ENCODE results near the gene PRR20G. TPM values are rescaled to one million over a fixed set of nuclear protein-coding genes. Genes with fewer than 3 reads are reported as not detected.

Gene PRR20G
- total RNA-seq, 4 donors from 2014 or later, result not detected

- H3K4me1 ChIP-seq, result no peaks in the 10 kb centered on the region
- no peak for DNase-seq (ENCODE audit: low spot score in 2 of 2)
- H3K27me3 ChIP-seq, result peaks cover 0 to 5% of the 10 kb centered on the region in 2 donors
- no peaks in the 10 kb centered on the region for H3K36me3 ChIP-seq
- WGBS, 2 donors, result 44 to 50% methylated on average over 4 of the region's 4 CpGs
- no peak overlapping the region for H3K27ac ChIP-seq
- no peak overlapping the region for H3K4me3 ChIP-seq
- TF ChIP-seq POLR2A (IDR thresholded peaks at IDR 0.05) (no peak), CTCF (IDR thresholded peaks at IDR 0.05) (no peak), EP300 (IDR thresholded peaks at IDR 0.05) (no peak)
- no peaks in the 10 kb centered on the region for H3K9me3 ChIP-seq
Observed at GRCh38 chr3:127307916-127308315, 20.1 kb upstream of the PRR20G start.

- TF ChIP-seq POLR2A (IDR thresholded peaks at IDR 0.05) (no peak), EP300 (IDR thresholded peaks at IDR 0.05) (no peak), CTCF (IDR thresholded peaks at IDR 0.05) (no peak)
- Histone ChIP-seq H3K4me1 (no peaks in the 10 kb centered on the region), H3K27ac (no peak overlapping the region), H3K27me3 (peaks cover 0 to 5% of the 10 kb centered on the region in 2 donors), H3K4me3 (no peak overlapping the region), H3K36me3 (no peaks in the 10 kb centered on the region), H3K9me3 (no peaks in the 10 kb centered on the region)
- 78 to 83% methylated on average over 10 of the region's 10 CpGs for WGBS, 2 donors
- DNase-seq (ENCODE audit: low spot score in 2 of 2), result no peak
Observed at GRCh38 chr3:127307112-127307835, 19.4 kb upstream of the PRR20G start.

- TF ChIP-seq CTCF (IDR thresholded peaks at IDR 0.05) (no peak), POLR2A (IDR thresholded peaks at IDR 0.05) (no peak), EP300 (IDR thresholded peaks at IDR 0.05) (no peak)
- H3K9me3 ChIP-seq, result no peaks in the 10 kb centered on the region
- H3K4me1 ChIP-seq, result no peaks in the 10 kb centered on the region
- DNase-seq (ENCODE audit: low spot score in 2 of 2), result no peak
- 74 to 82% methylated on average over 18 of the region's 18 CpGs for WGBS, 2 donors
- H3K27ac ChIP-seq, result no peak overlapping the region
- no peaks in the 10 kb centered on the region for H3K36me3 ChIP-seq
- H3K4me3 ChIP-seq, result no peak overlapping the region
- H3K27me3 ChIP-seq, result peaks cover 0 to 5% of the 10 kb centered on the region in 2 donors
Observed at GRCh38 chr3:127306361-127307111, 18.7 kb upstream of the PRR20G start.

- no peak for TF ChIP-seq POLR2A (IDR thresholded peaks at IDR 0.05)
- TF ChIP-seq CTCF (IDR thresholded peaks at IDR 0.05), result no peak
- TF ChIP-seq EP300 (IDR thresholded peaks at IDR 0.05), result no peak
- H3K4me3 ChIP-seq, result no peak overlapping the region
- no peaks in the 10 kb centered on the region for H3K9me3 ChIP-seq
- no peak for DNase-seq (ENCODE audit: low spot score in 2 of 2)
- H3K27me3 ChIP-seq, result peaks cover 0 to 5% of the 10 kb centered on the region in 2 donors
- H3K36me3 ChIP-seq, result no peaks in the 10 kb centered on the region
- 59 to 63% methylated on average over 9 of the region's 9 CpGs for WGBS, 2 donors
- no peaks in the 10 kb centered on the region for H3K4me1 ChIP-seq
- H3K27ac ChIP-seq, result no peak overlapping the region
Observed at GRCh38 chr3:127305499-127306060, 17.7 kb upstream of the PRR20G start.
